GM10847 (cell line): ENCODE data around the gene TMEM184A.

Experiments used
- POLR2A ChIP-seq: IDR thresholded peaks from 2 replicates; pipeline ENCODE4 v1.6.1; 2011; ENCODE audit not compliant: insufficient read length; ENCODE audit errors: extremely low read depth

TMEM184A gene

GRCh38 chr7:1533547-1534329 is 22.3 kb downstream of the TMEM184A start:
- TF ChIP-seq POLR2A = no peak

GRCh38 chr7:1533255-1533546 is 22.8 kb downstream of the TMEM184A start:
- TF ChIP-seq POLR2A = no peak

GRCh38 chr7:1532456-1533254 is 23.4 kb downstream of the TMEM184A start:
- TF ChIP-seq POLR2A = no peak

- TF ChIP-seq POLR2A = no peak
Observed at GRCh38 chr7:1531979-1532455, 24.0 kb downstream of the TMEM184A start.

GRCh38 chr7:1531263-1531978 is 24.6 kb downstream of the TMEM184A start:
- TF ChIP-seq POLR2A = no peak

- TF ChIP-seq POLR2A = no peak
Observed at GRCh38 chr7:1530946-1531262, 25.1 kb downstream of the TMEM184A start.

- no peak for TF ChIP-seq POLR2A
Observed at GRCh38 chr7:1529383-1530116, 26.5 kb downstream of the TMEM184A start.

- no peak for TF ChIP-seq POLR2A
Observed at GRCh38 chr7:1526271-1526754, 29.7 kb downstream of the TMEM184A start.

GRCh38 chr7:1525409-1525808 is 30.6 kb downstream of the TMEM184A start:
- no peak for TF ChIP-seq POLR2A

- no peak for TF ChIP-seq POLR2A
Observed at GRCh38 chr7:1523844-1524243, 32.2 kb downstream of the TMEM184A start.

- TF ChIP-seq POLR2A = no peak
Observed at GRCh38 chr7:1523208-1523607, 32.8 kb downstream of the TMEM184A start.

- no peak for TF ChIP-seq POLR2A
Observed at GRCh38 chr7:1521456-1521855, 34.5 kb downstream of the TMEM184A start.

- TF ChIP-seq POLR2A = no peak
Observed at GRCh38 chr7:1520539-1521234, 35.3 kb downstream of the TMEM184A start.

- no peak for TF ChIP-seq POLR2A
Observed at GRCh38 chr7:1516586-1517251, 39.3 kb downstream of the TMEM184A start.
